DMS79 (cell line): ENCODE data around the gene RAET1L.
"Not testable (repeated sequence)": the region's sequence is repeated elsewhere in the genome, so short reads cannot be mapped to it uniquely, and the experiment has no call there.

Experiments
- DNase-seq: peaks from one replicate; lab custom pipeline; 2025; lab: John Stamatoyannopoulos, UW

Gene RAET1L

GRCh38 chr6:150016324-150017185 lies 8.8 kb downstream of the RAET1L start:
- peak; percentile 58 for DNase-seq

DNA sequence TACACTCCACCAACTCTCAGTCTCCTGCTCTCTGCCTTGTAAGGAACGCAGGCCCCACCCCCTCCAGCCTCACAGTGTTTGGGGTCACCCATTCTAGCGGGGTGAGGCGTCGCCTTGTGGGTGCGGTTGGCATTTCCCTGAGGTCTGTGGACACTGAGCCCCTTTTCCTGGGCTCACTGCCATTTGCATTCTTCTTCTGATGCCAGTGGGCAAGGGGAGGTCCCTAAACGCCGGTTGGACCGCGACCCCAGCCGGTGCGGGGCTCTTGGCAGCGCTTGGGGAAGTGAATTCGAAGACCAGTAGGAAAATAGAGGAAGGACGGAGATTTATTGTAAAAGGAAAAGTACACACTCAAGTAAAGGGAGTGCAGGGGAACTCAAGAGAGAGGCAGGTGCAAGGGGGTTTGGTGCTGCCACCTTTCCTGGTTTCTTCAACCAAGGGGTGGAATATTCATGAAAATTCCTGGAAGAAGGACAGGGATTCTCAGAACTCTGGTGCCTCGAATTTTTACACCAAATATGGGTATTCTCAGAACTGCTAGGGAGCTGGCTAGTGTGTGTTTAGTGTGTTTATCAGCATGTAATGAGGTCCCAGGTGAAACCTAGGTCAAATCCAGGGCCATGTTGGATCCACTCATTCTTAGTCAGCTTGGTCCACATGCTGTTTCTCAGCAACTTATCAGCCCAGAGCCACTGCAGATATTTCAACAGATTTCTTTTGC lies 9.9 kb downstream of the RAET1L start:
- DNase-seq: not testable (repeated sequence)

DNA sequence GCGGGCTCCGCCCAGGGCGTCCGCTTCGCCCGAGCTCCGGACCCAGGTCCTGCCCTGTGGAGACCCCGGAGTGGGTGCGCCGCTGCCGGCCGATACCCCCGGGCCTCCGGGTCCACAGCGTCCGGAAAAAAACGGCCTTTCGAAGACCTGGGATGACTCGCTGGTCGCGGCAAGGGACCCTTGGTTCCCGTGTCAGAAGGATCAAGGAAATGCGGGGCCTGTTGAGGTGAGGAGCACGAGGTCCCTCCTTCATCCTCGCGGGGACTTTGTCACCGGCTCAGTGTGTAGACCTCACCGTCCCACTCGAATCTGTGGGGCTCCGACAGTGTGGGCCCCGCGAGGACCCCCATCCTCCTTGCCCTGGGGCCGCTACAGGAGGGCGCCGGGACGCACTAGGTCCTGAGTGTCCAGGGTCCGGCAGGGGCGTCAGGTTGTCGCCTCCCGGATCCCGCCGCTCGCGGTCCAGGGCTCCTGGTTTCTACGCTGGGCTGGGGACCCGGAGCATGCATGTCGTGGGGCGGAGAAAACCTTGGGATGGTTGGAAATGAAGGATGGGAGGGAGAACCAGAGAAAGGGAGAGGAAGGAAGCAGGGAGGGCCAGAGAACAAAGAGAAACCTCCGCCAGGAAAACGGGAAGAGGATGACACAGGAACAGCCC lies 10.6 kb downstream of the RAET1L start:
- not testable (repeated sequence) for DNase-seq

DNA sequence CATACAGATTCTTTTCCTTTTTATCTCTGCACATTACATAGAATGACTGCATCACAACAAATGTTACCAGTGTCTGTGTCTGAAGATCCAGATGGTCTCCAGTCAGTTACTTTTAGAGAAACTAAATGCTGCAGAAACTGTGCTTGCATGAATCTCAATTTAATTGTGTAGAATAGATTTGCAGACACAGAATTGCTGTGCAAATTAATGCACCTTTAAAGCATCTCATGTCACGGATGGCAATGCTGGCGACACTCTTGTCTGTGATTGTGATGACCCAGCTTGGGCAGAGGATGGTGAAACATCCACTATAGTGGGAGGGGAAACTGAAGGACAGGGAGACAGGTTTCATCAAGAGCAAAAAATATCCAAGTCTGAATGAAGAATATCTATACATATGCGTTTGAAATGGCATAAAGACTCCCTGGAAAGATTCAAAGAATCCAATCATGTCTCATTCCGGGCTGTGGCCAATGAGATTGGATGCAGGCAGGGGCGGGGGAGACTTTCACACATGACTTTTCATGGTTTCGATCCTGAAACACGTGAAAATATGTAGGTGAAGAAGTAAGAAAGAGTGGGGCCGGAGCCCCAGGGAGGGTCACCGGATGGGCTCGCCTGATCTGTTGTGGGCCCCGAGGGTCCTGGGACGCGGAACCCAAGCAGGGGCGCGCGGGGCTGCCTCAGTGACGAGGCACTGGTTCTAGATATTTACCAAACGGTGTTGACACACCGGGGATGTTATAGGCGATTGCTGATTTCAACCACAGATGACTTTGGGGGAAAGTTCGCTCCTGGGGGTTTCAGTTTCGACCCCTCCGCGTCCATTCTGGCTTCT lies 11.3 kb downstream of the RAET1L start:
- not testable (repeated sequence) for DNase-seq

- not testable (repeated sequence) for DNase-seq
Observed at GRCh38 chr6:150012846-150013784, 12.2 kb downstream of the RAET1L start.

- no peak for DNase-seq
Observed at GRCh38 chr6:150008588-150008987, 16.7 kb downstream of the RAET1L start.

DNA sequence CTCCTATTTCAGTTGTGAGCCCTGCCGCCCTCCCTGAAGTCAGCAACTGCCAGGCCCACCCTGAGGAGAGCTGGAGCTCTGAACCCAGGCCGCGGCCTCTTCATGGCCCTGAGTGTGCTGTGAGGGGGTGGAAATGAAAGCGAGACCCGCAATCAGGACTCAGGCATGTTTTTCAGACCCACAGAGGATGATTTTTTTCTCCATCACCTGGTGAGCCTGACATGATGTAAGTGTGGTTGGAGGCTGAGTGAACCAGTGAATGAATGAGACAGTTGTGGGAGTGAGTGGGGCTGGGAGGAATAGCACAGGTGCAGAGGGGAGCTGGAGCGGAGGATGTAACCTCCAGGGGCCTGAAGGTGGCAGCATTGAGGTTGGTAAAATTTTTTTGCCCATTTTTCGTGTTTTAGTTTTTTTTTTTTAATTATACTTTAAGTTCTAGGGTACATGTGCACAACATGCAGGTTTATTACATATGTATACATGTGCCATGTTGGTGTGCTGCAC lies 18.3 kb downstream of the RAET1L start:
- DNase-seq: no peak

DNA sequence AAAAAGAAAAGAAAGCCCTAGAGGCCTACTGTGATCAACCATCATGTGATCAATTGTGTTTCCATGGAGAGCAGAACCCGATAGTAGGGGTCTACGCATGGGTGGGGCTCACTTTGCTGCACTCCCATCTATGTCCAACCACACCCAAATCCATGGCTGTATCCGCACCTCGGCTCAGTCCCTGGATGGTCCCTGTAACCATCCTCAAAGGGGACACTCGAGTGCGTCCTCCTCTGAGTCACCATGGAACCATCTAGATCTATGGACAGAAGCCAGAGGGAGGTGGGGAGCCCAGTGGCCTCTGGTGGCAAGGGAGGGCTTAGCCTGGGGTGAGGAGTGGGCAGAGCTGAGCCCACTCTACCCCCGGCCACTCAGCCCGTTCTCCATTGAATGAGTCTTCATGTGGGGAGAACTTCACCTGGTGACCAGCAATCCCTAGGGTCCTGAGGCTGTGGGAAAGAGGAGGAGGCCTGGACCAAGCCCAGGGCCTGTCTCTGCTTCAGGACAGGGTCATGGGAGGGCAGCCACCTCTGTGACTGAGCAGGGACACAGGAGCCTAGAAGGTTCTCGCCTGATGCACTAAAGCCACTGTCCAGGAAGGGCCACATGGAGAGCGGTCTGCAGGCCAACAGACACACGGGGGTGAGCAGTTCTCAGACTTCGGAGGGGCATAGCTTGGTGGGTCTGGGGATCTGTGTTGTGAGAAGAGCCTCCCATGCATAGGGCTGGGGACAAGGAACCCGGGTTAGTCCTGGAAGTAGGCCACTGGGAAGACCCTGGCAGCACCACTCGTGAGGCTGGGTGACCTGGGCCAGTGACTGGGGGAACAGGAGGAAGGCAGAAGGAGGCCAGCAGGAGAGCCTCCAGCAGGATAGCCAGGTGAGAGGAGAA lies 19.3 kb downstream of the RAET1L start:
- no peak for DNase-seq

GRCh38 chr6:150004783-150005717 lies 20.3 kb downstream of the RAET1L start:
- peak; percentile 76 for DNase-seq

DNA sequence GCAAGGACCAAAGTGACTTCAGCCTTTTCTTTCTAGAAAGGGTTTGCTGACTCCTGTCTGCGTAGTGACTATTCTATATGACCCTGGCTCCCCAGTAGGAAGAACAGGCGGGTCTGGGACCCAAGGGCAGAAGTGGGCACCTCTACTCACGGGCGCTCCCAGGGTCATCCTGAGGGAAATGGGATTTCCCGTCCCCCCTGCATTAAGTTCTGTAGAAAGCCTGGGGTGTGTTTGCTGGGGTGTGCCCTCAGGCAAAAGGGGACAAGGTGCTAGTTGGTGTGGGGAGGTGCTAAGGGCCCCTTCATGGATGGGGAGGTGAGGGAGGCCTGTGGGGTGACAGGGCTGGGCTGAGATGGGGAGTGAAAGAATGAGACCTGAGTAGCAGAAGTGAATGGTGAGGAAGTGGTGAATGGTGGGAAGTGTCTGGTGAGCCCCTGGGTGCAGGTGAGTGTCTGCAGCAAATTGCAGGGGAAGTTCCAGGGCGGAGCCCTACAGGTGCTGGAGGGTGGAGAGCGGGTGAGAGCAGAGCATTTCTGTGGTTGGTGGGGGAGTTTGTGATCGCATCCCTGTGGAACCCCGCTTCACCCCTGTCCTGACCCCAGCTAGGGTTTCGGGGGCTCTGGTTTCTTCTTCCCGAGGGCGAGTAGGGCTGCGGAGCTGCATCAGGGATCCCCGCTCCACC lies 21.1 kb downstream of the RAET1L start:
- no peak for DNase-seq

DNA sequence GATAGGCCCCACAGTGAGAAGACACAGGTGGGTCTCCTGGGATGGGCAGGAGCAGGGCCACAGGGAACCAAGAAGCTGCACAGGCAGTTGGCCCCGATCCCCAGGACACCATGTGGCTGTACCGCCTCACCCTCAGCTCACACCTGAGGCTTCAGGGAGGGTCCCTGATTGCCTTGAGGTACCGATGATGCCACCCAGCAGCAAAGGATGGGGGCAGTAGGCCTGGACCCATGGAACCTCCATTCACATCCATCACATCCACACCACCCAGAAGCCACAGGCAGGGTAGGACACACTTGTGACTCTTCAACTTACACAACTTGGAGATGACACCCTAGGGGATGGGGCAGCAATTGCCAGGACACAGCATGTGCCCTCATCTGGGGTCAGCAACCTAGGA lies 21.7 kb downstream of the RAET1L start:
- DNase-seq: not testable (repeated sequence)

- no peak for DNase-seq
Observed at GRCh38 chr6:150002710-150003109, 22.6 kb downstream of the RAET1L start.

DNA sequence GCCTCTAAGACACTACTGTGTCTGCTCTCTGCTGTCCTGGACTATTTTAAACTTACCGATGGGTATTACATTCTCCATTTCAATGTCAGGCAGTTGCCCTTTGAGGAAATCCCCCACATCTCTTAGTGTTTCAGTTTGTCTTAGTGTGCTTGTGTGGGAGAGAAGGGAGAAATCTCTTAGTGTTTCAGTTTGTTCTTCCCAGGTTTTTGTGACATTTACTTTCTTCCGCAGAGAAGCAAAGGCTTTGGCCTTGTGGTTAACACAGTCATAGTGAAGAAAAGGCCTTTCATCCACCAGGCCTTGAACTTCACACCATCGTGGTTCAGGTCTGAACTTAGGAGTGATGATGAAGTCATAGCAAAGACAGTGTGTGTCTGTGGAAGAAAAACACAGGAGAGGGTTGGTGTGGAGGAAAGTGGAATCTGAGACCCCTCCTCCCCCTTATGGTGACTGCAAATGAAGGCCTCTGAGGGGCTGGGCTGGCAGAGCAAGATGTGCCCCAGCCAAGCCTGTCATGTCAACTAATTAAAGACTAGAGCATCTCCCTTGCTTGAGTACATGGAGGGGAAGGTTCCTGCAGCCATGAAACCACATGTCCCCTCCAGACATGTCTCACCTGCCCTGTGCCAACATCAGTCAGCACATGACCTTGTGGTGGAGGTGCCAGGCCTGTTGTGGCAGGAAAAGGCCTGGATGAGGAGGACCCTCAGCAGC lies 23.9 kb downstream of the RAET1L start:
- DNase-seq: no peak

DNA sequence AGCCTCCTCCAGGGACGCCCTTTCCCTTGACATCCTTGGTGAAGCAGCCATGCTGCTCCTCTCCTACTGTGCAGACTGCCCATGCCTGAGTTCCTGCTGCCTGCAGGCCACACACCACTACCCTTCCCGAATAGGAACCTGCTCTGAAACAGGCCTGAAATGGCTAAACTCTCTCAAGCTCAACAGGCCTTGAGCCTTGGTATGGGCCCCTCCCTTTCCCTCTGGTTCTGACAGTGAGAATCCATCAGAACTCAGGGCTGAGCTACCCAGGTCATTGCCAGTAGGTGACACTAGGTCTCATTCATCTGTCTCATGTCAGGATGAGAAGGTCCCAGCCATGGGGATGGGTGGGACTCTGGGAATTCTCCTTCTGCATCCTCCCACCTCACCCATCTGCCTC lies 25.7 kb downstream of the RAET1L start:
- DNase-seq: no peak

- no peak for DNase-seq
Observed at GRCh38 chr6:149995971-149996370, 29.4 kb downstream of the RAET1L start.

- no peak for DNase-seq
Observed at GRCh38 chr6:149995235-149995750, 30.0 kb downstream of the RAET1L start.

- no peak for DNase-seq
Observed at GRCh38 chr6:149991838-149992237, 33.5 kb downstream of the RAET1L start.
